Measurements from ENCODE around the gene EDEM2.
"Not testable (repeated sequence)": the region's sequence is repeated elsewhere in the genome, so short reads cannot be mapped to it uniquely, and the experiment has no call there.

The EDEM2 gene

DNA sequence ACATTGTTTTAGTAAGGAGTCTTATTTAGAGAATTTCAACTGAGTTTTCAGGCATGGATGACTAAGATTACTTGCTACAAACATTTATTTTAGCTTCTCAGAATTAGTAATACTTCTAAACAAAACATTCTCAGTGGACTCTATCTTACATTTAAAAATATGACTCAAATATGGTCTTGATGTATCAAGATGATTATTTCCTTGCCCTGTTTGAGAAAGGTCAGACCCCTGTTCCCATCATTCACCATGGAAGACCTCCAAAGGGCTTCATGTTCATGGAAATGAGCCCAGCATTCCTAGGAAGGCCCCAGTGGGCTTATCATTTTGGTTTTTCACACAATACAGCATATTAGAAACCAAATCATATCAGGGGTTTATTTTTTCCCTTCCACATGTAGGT lies 29.9 kb downstream of the EDEM2 start:
- H3K4me3 ChIP-seq (ENCODE audit: low read depth, low read length) = no peak overlapping the region
- in situ Hi-C loops (cut with HindIII; ENCODE audit: low sequenced_read_pairs) = no loop called here
- peak; percentile 8 for DNase-seq (ENCODE audit: low read depth, low spot score)
- TF ChIP-seq, protein P1, sequence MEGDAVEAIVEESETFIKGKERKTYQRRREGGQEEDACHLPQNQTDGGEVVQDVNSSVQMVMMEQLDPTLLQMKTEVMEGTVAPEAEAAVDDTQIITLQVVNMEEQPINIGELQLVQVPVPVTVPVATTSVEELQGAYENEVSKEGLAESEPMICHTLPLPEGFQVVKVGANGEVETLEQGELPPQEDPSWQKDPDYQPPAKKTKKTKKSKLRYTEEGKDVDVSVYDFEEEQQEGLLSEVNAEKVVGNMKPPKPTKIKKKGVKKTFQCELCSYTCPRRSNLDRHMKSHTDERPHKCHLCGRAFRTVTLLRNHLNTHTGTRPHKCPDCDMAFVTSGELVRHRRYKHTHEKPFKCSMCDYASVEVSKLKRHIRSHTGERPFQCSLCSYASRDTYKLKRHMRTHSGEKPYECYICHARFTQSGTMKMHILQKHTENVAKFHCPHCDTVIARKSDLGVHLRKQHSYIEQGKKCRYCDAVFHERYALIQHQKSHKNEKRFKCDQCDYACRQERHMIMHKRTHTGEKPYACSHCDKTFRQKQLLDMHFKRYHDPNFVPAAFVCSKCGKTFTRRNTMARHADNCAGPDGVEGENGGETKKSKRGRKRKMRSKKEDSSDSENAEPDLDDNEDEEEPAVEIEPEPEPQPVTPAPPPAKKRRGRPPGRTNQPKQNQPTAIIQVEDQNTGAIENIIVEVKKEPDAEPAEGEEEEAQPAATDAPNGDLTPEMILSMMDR (IDR thresholded peaks at IDR 0.05; ENCODE audit: low read depth, low read length) = no peak

DNA sequence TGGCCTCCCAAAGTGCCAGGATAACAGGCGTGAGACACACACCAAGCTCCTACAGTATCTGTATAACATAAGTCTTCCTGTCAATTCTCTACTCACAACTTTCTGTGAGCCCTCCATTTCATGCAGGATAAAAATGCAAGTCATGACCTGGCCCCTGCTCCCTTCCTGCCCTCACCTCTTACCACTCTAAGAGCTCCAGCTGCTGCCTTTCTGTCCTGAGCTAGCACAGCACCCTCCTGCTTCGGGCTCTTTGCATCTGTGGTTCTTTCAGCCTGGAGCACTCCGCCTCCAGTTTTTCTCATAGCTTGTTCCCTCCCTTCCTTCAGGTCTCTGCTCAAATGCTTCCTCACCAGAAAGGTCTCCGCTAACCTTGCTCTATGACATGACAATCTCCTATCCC lies 30.9 kb downstream of the EDEM2 start:
- no peak overlapping the region for H3K4me3 ChIP-seq (ENCODE audit: low read depth, low read length)
- DNase-seq (ENCODE audit: low read depth, low spot score) = no peak
- in situ Hi-C loops (cut with HindIII; ENCODE audit: low sequenced_read_pairs) = no loop called here
- TF ChIP-seq, protein P1 (IDR thresholded peaks at IDR 0.05; ENCODE audit: low read depth, low read length) = no peak

DNA sequence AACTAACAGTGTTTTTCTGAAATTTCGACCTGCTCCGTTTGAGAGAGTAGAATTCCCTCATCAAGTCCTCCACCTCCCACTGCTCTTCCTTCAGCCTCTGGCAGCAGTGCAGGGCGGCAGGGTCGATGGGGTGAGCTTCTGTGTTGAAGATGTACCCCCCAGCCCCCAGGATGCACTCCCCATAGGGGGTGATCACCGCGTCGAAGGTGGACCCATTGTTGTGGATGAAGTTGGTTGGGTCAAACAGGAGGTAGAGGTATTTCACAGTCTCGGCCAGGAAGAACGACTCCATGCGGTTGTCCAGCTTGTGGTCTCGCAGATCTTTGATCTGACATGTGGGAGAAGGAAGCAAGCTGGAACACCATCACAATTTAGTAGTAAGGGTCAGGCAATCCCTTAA lies 31.5 kb downstream of the EDEM2 start:
- no peak overlapping the region for H3K4me3 ChIP-seq (ENCODE audit: low read depth, low read length)
- TF ChIP-seq, protein P1 (IDR thresholded peaks at IDR 0.05; ENCODE audit: low read depth, low read length) = no peak
- no peak for DNase-seq (ENCODE audit: low read depth, low spot score)
- in situ Hi-C loops (cut with HindIII; ENCODE audit: low sequenced_read_pairs) = no loop called here

DNA sequence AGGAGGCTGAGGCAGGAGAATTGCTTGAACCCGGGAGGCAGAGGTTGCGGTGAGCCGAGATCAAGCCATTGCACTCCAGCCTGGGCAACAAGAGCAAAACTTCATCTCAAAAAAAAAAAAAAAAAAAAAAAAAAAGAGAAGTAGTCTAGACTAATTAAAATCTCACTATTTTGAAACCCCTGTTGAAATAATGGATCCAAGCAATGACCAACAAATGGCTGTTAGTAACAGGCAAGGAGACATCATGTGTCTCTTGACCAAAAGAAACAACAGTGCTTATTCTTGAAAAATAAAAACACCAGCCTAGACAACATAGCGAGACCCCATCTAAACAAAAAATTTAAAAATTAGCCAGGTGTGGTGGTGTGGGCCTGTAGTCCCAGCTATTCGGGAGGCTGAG lies 34.9 kb downstream of the EDEM2 start:
- in situ Hi-C loops (cut with HindIII; ENCODE audit: low sequenced_read_pairs); DNase-seq (ENCODE audit: low read depth, low spot score): not testable (repeated sequence)

DNA sequence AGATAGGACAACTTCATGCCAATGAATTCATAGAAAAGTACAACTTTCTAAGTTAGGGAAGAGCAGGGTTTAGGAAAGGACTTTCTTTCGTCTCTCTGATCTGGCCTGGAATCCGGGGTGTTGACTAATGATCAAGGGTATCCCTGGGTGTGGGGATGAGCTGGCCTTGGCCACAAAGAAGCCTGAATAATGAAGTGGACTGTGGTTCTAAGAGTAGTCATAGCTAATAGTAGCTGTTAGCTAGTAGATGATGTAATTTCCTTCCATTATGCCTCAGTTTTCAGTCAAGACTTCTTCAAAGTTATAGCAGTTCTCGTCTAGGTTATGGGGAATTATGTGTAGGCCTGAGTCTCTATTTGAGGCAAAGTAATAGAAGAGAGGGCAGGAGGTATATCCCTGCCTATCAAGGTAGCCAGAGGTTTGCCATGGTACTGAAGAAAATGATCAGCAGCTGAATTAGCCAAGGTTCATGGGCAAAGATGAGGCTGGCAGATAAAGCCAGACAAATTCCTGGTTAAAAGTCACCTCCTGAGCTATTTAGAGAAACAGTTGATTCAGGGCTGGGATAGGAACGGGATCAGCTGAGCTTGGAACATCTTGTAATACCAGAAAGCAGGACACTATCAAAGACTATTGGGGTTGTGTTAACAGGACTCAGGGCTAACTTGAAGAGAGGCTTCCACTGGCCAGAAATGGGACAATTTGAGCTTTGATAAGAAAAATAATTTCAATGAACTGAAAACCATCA lies 35.8 kb downstream of the EDEM2 start:
- H3K4me3 ChIP-seq (ENCODE audit: low read depth, low read length) = no peak overlapping the region
- DNase-seq (ENCODE audit: low read depth, low spot score) = peak; percentile 81
- in situ Hi-C loops (cut with HindIII; ENCODE audit: low sequenced_read_pairs) = no loop called here
- TF ChIP-seq, protein P1 (IDR thresholded peaks at IDR 0.05; ENCODE audit: low read depth, low read length) = no peak

More for the DNA sequence above, 34.9 kb downstream of the EDEM2 start:
- not testable (repeated sequence) for H3K4me3 ChIP-seq (ENCODE audit: low read depth, low read length)

DNA sequence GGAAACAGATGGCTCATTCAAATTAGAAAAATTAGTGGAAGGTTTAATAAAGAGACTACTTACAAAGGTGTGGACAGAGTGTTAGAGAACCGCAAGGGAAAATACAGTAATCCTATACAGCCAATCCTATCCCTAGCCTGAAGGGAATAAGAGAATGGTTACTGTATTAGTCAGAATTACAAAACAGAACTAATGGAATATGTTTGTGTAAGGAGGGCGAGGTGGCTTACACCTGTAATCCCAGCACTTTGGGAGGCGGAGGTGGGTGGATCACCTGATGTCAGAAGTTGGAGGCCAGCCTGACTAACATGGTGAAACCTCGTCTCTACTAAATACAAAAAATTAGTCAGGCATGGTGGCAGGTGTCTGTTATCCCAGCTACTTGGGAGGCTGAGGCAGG lies 38.2 kb downstream of the EDEM2 start:
- in situ Hi-C loops (cut with HindIII; ENCODE audit: low sequenced_read_pairs) = no loop called here
- TF ChIP-seq, protein P1 (IDR thresholded peaks at IDR 0.05; ENCODE audit: low read depth, low read length) = no peak

DNA sequence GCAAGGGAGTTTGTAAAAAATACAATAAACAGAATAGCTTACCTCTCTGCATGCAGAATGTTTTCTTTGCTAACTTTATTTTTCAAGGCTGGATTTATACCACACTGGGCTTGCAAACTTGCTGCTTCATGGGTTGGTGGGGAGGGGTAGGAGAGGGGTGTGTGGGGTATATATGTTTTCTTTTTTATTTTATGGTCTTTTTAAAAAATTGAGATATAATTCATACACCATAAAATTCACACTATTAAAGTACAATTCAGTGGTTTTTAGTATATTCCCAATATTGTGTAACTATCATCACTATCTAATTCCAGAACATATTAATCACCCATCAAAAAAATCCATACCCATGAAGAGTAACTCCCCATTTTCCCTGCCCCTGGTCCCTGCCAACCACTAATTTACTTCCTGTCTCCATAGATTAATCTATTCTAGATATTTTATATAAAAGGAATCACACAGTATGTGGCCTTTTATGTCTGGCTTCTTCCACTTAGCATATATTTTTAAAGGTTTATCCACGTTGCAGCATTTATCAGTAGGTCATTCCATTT lies 40.2 kb downstream of the EDEM2 start:
- in situ Hi-C loops (cut with HindIII; ENCODE audit: low sequenced_read_pairs) = no loop called here
- no peak for DNase-seq (ENCODE audit: low read depth, low spot score)
- TF ChIP-seq, protein P1 (IDR thresholded peaks at IDR 0.05; ENCODE audit: low read depth, low read length) = no peak
- H3K4me3 ChIP-seq (ENCODE audit: low read depth, low read length) = no peak overlapping the region

More for the DNA sequence above, 38.2 kb downstream of the EDEM2 start:
- no peak for DNase-seq (ENCODE audit: low read depth, low spot score)
- H3K4me3 ChIP-seq (ENCODE audit: low read depth, low read length) = no peak overlapping the region
